BJ (cell line): Measurements from ENCODE around the gene UBE2B. TPM values are rescaled to one million over a fixed set of nuclear protein-coding genes. Genes with fewer than 3 reads are reported as not detected.

ENCODE experiments used
- CTCF ChIA-PET: fragments of 350-600 bp; formaldehyde crosslinking; extraction: SDS; loops from one replicate; lab custom pipeline; 2021; ENCODE audit warnings: antibody characterized with exemption, inconsistent platforms; lab: Yijun Ruan, JAX
- POLR2A ChIA-PET: fragments of 300-600 bp; sonication (Branson Sonifier 250); formaldehyde crosslinking; extraction: SDS; loops from one replicate; lab custom pipeline; 2021; ENCODE audit warnings: antibody characterized with exemption; lab: Charles Lee
- DNase-seq: peaks from one replicate; pipeline ENCODE4 v3.0.0-alpha.2; 2011; ENCODE audit warnings: low read depth
- H3K27me3 ChIP-seq: 2 replicates; pipeline ENCODE4 v1.6.0; 2011; ENCODE audit warnings: low read length; ENCODE audit not compliant: control insufficient read depth, insufficient read depth
- H3K36me3 ChIP-seq: 2 replicates; pipeline ENCODE4 v1.5.1; 2011; ENCODE audit warnings: low read length; ENCODE audit not compliant: control insufficient read depth, insufficient read depth
- H3K4me3 ChIP-seq: 2 replicates; pipeline ENCODE4 v1.5.1; 2011; ENCODE audit warnings: low read depth, mild to moderate bottlenecking, control low read depth, low read length
- CTCF ChIP-seq: IDR thresholded peaks from 2 replicates; pipeline ENCODE4 v1.5.1; 2011; ENCODE audit warnings: low read depth, mild to moderate bottlenecking, control low read depth, inconsistent platforms, low read length, moderate library complexity; ENCODE audit not compliant: insufficient read depth
- polyA plus RNA-seq: library from polyadenylated mRNA; depleted of rRNA; stranded (reverse); fragments of >200 nt; gene quantifications from 2 replicates; pipeline ENCODE4 v1.2.3, GENCODE V29; 2011

Gene UBE2B
- polyA plus RNA-seq, 1 experiment = 17.6 TPM

- no peaks in the 10 kb centered on the region for H3K36me3 ChIP-seq
- peak; percentile 77 for DNase-seq
- CTCF ChIA-PET = interaction anchor here (1.1 to 2.2 kb wide), 4 partner anchors 13 to 150 kb away, joined by 3 to 10 read pairs (median 4); partner anchors contain the start of gene CDKN2AIPNL
- no peak for TF ChIP-seq CTCF
- no peak overlapping the region for H3K4me3 ChIP-seq
- POLR2A ChIA-PET = no interaction called here
- no peaks in the 10 kb centered on the region for H3K27me3 ChIP-seq
Observed at GRCh38 chr5:134436523-134437339, 65.4 kb downstream of the UBE2B start.

GRCh38 chr5:134437340-134437846 is 66.0 kb downstream of the UBE2B start:
- H3K4me3 ChIP-seq = no peak overlapping the region
- ChIA-PET POLR2A (no interaction called here), CTCF (interaction anchor here (1.1 to 2.2 kb wide), 4 partner anchors 13 to 149 kb away, joined by 3 to 10 read pairs (median 4); partner anchors contain the start of gene CDKN2AIPNL)
- no peaks in the 10 kb centered on the region for H3K27me3 ChIP-seq
- H3K36me3 ChIP-seq = no peaks in the 10 kb centered on the region
- DNase-seq = no peak
- TF ChIP-seq CTCF = no peak

- no peak for TF ChIP-seq CTCF
- ChIA-PET POLR2A (no interaction called here), CTCF (interaction anchor here (0.6 to 1.7 kb wide), 2 partner anchors 40 to 116 kb away, joined by 3 to 4 read pairs; no protein-coding TSS in a partner anchor)
- Histone ChIP-seq H3K36me3 (no peaks in the 10 kb centered on the region), H3K27me3 (no peaks in the 10 kb centered on the region), H3K4me3 (no peak overlapping the region)
- peak; percentile 19 for DNase-seq
Observed at GRCh38 chr5:134437847-134438581, 66.6 kb downstream of the UBE2B start.

- ChIA-PET CTCF (interaction anchor here (0.6 to 1.7 kb wide), 3 partner anchors 20 to 115 kb away, joined by 3 to 4 read pairs (median 3); no protein-coding TSS in a partner anchor), POLR2A (no interaction called here)
- TF ChIP-seq CTCF = no peak
- Histone ChIP-seq H3K27me3 (no peaks in the 10 kb centered on the region), H3K4me3 (no peak overlapping the region), H3K36me3 (no peaks in the 10 kb centered on the region)
- DNase-seq = no peak
Observed at GRCh38 chr5:134438721-134439123, 67.4 kb downstream of the UBE2B start.

GRCh38 chr5:134439210-134439654 is 67.9 kb downstream of the UBE2B start:
- Histone ChIP-seq H3K27me3 (no peaks in the 10 kb centered on the region), H3K36me3 (no peaks in the 10 kb centered on the region), H3K4me3 (no peak overlapping the region)
- no peak for TF ChIP-seq CTCF
- ChIA-PET POLR2A (interaction anchor here (0.6 kb wide), 1 partner anchor 13 kb away, joined by 6 read pairs; no protein-coding TSS in a partner anchor), CTCF (interaction anchor here (1.3 to 1.7 kb wide), 2 partner anchors 21 to 38 kb away, joined by 3 to 4 read pairs; no protein-coding TSS in a partner anchor)
- peak; percentile 98 for DNase-seq
